Urothelium cell line (cell line): ENCODE measurements around the gene SP2.

Source experiments
- DNase-seq: peaks from one replicate; pipeline ENCODE4 v3.0.0; 2011; ENCODE audit warnings: low spot score, mixed read lengths
- FAIRE-seq: peaks from 2 replicates; lab custom pipeline; 2011; peaks lifted over from hg19 to GRCh38; lab: Jason Lieb, UNC

The SP2 gene

DNA sequence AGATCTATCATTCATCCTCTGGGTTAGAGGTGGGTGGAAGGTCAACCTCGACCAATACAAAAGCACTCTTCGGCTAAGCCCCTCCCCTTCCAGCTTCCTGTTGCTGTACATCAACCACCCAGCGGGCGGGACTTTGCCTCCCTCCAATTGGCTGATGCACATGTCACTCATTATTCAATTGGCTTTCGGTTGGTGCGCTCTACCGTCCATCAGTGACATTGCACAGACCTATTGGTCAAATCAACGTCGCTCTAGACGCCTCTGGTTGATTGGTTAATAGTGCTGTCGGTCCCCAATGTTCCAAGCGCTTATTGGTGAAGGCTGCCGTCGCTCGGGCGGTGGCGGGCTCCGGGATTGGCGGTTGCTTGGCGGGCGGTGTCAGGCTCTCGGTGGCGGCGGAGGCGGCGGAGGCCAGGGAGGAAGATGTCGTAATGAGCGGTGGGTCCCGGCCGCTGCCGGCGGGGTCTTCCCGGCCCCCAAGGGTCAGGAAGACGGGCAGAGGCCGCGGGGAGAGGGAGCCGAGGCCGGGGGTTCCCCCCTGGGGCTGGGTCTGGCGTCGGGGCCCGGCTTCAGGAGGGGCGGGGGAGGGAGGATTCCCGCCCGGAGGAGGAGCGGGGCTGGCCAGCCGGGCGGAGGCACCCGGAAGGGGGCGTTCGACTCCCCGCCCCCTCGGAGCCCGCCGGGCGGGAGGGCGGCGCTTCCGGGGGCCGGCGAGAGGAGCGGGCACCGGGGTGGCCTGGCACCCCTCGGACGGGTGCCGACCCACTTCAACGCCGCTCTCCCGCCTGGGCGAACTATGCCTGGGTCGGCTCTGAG is at the start of gene SP2:
SP2 (plus strand) TSS at position 381 of the 816 bp plus-strand sequence; CDS start at position 432, 51 bp downstream.
- DNase-seq = peak; percentile 99
- FAIRE-seq = no peak

GRCh38 chr17:47846716-47847340 is 49.2 kb upstream of the SP2 start:
- DNase-seq (no peak), FAIRE-seq (no peak)

- no peak for FAIRE-seq
- DNase-seq = no peak
Observed at GRCh38 chr17:47847341-47848197, 48.5 kb upstream of the SP2 start.

DNA sequence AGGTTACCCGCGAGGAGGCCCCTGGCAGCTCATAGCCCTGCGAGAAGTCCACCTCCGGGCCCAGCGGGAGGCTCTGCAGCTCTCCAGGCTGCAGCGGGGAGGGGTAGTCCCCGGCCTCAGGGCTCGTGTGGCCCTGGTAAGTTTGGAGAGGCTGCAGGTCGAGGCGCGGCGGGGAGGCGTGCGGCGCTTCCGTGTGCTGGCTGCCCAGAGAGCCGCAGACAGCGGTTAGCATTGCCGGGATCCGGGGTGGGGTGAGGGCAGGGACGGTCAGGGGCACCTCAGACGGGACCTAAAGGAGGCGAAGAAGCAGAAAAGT is 47.9 kb upstream of the SP2 start:
- no peak for FAIRE-seq

GRCh38 chr17:47850373-47850691 is 45.7 kb upstream of the SP2 start:
- no peak for FAIRE-seq

More for the DNA sequence above, 47.9 kb upstream of the SP2 start:
- no peak for DNase-seq

GRCh38 chr17:47850692-47851573 is 45.1 kb upstream of the SP2 start, which contains the start of gene SP6:
Gene SP6, minus strand, starts transcription at chr17:47851163. Its CDS starts 2,734 bp downstream, at chr17:47848429.
- FAIRE-seq (peak; percentile 56), DNase-seq (peak; percentile 95)

More at GRCh38 chr17:47850373-47850691, 45.7 kb upstream of the SP2 start:
- DNase-seq = no peak

DNA sequence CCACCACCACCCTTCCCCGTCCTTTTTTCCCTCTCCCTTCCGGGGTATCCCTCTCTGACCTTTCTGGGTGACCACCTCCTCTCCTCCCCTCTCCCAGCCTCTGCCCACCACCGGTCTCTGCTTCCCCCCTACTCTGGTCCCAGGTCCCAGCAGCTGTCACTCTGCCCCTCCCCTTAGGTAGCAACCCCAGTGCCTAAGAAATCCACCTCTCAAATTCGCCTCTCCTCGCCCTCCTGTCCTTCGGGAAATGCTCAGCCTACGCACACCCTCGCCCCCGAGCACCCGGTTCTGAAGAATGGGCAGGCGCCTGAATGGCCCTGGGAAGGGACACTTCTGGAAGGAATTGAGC is 44.3 kb upstream of the SP2 start:
- DNase-seq = no peak
- no peak for FAIRE-seq

DNA sequence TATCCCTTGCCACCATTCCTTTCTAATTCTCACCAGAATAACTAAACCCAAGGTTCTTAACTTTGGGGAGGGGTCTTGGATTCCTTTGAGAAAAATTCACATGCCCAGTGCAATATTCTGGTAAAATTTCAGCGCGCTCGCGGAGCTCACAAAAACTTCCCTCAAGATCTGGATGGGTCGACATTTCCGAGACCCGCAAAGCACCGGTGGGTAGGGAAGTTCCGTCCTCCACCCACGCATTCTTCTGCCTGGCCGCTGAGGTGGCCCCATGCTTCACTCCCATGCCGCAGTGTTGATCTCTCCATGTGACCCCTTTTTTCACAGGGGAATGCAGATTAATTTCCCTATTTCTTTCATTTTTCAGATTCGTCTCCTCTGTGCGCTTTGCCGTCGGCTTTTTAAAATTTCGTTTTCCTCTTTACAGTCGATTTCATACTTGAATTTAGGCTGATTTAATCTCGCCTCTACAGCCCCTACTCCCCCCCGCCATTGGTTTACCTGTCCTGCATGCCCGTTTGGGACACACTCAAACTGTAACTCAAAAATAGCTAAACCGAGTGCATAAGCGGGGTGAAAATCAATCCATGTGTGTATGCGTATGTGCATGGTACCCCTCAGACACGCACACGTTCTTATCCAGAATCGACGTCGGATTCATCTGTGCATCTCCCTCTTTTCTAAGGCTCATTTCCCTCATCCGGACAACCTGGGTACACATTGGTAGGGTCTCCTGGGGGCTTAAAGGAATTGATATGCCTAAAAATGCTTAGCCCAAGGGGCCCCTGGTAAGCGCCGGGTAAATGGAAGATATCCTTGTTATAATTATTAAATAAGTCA is 43.7 kb upstream of the SP2 start:
- DNase-seq = no peak
- no peak for FAIRE-seq

DNA sequence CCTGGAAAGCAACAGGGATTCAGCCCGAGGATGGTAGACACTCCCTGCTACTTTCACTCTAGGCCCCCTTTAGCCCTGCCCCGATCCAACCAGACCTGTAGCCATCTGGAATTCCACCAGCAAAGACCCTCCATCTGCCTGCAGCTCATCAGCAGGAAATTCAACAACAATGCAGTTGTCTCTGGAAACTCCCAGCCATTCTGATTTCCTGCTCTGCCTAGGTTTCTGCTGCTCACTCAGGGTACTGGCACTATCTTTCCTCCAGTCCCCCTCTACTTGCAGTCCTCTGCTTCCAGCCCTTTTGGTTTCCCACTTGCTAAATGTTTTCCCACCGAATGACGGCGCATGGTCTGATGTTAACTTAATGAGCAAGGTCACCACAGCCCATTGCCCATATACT is 42.4 kb upstream of the SP2 start:
- FAIRE-seq (no peak), DNase-seq (no peak)

GRCh38 chr17:47855737-47856136 is 40.3 kb upstream of the SP2 start:
- no peak for FAIRE-seq

GRCh38 chr17:47856830-47857229 is 39.2 kb upstream of the SP2 start:
- no peak for DNase-seq
- no peak for FAIRE-seq

More at GRCh38 chr17:47855737-47856136, 40.3 kb upstream of the SP2 start:
- no peak for DNase-seq

GRCh38 chr17:47857551-47858455 is 38.2 kb upstream of the SP2 start:
- no peak for FAIRE-seq
- DNase-seq = no peak

DNA sequence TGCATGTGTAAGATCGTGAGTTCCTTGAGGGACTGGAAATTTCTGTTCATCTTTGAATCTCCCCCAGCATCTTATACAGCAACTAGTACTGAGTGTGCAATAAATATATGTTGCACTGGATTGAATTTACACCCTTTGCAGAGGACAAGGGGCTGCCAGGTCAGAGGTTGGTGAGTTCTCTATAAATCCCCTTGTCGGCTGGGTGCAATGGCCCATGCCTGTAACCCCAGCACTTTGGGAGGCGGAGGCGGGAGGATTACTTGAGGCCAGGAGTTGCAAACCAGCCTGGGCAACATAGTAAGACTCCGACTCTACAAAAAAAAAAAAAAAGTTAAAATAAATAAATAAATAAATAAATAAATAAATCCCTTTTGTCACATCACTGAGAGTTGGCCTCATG is 35.6 kb upstream of the SP2 start:
- FAIRE-seq (no peak), DNase-seq (no peak)

GRCh38 chr17:47862621-47863440 is 33.2 kb upstream of the SP2 start:
- FAIRE-seq = no peak
- peak; percentile 52 for DNase-seq

- DNase-seq = no peak
- FAIRE-seq = no peak
Observed at GRCh38 chr17:47864791-47865216, 31.2 kb upstream of the SP2 start.

- DNase-seq (no peak), FAIRE-seq (peak; percentile 42)
Observed at GRCh38 chr17:47866941-47867340, 29.1 kb upstream of the SP2 start.

DNA sequence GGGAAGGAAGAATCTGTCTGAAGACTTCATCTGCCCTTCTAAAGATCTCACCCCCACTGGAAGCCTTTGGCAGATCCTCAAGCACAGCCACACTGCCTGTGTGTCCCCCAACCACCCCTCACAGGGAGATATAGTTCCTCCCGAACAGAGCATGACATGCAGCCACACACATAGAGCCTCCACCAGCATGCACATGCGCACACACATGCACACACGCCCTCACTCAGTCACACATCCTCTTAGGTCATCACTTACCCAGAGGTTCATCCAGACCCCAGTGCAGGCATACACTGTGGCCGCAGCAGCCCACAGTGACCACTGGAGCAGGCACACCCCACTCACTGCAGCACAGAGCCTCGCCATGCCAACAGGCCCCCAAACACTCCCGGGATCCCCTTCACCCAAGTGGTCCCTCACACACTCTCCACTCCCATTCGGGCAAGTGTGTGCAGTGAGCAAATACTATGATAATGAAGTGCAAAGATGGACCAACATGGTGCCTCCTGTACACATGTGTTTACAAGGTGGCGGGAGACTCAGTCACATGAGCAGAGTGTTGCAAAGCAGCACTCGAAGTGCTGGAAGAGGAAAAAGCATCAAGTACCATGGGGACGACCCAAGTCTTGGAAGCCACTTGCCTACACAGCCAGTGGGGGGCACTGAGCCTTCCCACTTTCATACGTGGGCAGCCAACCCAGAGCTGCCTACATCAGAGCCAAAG is 28.1 kb upstream of the SP2 start:
- DNase-seq (no peak), FAIRE-seq (no peak)
